Activated CD4-positive, alpha-beta T cell treated with anti-CD3 and anti-CD28 coated beads, Interleukin-2, amount 50 U/mL, for 4 hours (primary cell): ENCODE results near the gene FAM107B.

Experiments used
- DNase-seq, 2 experiments: peaks; one replicate each; pipeline ENCODE4 v3.0.0-alpha.2; 2020

Gene FAM107B

DNA sequence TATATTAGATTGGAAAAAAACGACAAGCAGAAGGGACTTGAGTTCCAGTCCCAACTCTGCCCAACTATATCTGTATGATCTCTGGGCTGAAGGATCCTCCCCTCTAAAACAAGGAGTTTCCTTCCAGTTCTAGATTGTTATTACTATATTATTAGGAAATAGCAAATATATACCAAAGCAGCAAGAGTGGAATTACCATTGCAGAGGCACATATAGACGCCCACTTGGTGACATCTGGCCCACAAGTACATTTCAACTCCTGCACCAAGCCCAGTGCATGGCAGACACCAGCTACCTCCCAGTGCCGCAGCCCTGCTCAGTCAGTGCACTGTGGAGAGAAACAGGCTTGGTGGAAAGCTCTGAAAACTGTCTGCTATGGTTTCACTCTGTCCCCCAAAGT lies 201.9 kb downstream of the FAM107B start:
- DNase-seq: no peak

DNA sequence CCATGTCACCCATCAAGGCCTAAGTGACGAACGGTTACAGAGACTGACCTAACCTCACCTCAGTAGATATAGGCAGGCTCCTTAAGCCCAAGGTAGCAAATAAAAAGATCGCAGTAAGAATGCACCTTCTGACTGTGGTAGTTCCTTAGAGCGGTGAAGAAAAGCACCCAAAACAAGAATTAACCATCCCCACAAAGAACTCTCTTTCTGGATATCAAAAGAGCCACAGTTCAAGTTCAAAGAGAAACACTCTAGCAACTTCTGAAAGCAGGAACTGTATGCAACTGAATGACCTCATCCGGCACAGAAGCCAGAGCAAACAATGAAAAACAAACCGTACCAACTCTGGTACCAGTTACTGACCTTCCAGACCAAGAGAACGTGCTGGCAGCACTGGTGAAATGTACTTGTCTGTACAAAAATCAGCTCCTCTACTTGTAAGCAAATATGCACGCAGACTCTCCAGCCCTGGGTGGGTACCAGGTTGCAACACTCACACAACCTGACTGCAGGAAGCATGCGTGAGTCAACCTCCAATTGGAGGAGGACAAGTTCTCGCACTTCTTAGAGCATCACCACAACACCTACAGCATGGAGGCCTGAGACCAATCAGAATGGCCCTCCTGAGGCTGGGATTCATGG lies 202.7 kb downstream of the FAM107B start:
- DNase-seq: peak; percentile 47 to 54

GRCh38 chr10:14570800-14571199 lies 203.9 kb downstream of the FAM107B start:
- DNase-seq: no peak

DNA sequence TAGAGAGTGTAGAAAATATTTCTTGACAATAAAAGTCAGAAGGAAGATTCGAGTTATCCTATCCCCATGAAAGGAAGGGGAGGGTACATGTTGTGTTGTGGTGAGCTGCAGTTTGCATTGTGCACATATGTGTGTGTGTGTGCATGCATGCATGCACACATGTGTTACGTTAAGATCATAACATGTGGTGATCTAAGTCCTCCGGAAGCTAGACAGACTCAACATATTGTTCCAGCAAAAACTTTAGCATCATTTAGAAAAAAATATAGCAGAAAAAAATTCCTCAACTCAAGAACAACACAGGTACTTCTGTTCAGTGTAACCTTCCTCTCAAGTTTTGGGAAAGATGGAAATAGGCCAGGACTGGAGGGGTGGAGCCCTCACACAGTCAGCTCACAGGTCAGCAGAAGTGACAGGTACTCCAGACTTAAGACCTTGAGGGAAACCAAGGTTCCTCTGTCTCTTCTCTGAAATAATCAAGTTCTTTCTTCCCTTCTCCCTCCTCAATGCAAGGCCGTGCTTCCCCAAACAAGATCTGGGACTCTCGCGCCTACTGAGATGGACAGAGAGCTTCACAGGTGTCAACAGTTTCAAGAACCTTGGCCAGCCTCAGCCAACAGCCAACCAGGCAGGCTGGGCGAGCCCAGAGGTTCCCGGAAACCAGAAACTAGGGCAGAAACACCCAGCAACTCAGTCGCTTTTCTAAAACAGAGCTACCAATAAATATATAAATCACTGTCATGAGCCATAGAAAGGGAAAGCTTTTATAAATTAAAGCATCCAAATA lies 205.2 kb downstream of the FAM107B start:
- peak in 1 of 2 experiments; percentile 21 for DNase-seq

GRCh38 chr10:14567421-14567820 lies 207.3 kb downstream of the FAM107B start:
- no peak for DNase-seq

DNA sequence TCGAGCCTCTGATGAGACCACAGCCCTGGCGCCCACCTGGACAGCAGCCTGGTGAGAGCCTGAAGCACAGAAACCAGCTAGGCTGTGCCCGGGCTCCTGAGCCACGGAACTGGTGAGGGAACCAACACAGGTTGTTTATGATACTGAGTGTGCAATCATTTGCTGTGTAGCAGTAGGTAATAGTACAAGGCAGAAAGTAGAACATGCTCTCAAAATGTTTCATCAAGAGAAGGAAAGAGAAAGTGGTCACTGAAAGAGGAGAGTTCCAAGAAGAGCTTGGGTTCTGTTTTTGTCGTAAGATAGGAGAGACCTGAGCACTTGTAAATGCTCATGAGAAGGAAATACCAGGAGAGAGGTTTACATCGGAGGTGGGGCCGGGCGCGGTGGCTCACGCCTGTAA lies 208.2 kb downstream of the FAM107B start:
- DNase-seq: no peak

- no peak for DNase-seq
Measured at GRCh38 chr10:14565199-14565598, 209.5 kb downstream of the FAM107B start.

GRCh38 chr10:14564268-14564744 lies 210.4 kb downstream of the FAM107B start:
- peak in 1 of 2 experiments; percentile 33 for DNase-seq

GRCh38 chr10:14563359-14563940 lies 211.2 kb downstream of the FAM107B start:
- no peak for DNase-seq

- DNase-seq: no peak
Measured at GRCh38 chr10:14563076-14563336, 211.7 kb downstream of the FAM107B start.

DNA sequence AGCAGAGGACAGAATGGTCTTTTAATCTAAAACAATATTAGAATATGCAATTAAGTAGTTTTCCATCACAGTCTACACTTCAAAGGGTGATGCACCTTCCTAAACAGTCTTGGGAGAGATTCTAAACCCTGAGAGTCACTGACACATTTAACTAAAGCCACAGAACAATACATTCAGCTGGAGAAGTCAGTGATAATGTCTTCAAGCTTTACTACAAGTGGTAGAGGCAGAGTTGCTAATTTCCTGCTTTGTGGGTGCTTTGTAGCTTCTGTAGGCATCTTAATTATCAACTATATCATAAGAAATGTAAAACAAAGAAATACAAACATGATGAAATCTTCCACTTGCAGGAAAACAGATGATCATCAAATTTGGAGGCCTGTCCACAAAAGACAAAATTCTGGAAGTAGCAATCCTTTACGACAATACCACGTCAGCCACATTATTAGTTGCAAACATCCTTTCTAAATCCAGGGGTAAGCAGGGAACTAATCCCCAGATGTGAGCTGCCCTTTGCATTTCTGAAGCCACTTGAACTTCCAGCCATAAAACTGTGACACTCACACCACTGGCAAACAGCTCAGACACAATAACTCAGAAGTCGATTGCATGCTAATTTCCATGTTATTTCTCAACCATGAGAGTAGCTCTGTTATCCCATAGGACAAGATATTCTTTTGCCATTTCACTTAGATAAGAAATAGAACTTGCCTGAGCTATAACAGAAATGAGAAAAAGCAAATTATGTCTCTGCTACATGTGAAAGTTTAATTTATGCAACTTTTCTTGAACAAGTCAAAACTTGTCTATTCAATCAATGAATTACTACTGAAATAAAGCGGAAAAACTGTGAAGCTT lies 212.2 kb downstream of the FAM107B start:
- no peak for DNase-seq

DNA sequence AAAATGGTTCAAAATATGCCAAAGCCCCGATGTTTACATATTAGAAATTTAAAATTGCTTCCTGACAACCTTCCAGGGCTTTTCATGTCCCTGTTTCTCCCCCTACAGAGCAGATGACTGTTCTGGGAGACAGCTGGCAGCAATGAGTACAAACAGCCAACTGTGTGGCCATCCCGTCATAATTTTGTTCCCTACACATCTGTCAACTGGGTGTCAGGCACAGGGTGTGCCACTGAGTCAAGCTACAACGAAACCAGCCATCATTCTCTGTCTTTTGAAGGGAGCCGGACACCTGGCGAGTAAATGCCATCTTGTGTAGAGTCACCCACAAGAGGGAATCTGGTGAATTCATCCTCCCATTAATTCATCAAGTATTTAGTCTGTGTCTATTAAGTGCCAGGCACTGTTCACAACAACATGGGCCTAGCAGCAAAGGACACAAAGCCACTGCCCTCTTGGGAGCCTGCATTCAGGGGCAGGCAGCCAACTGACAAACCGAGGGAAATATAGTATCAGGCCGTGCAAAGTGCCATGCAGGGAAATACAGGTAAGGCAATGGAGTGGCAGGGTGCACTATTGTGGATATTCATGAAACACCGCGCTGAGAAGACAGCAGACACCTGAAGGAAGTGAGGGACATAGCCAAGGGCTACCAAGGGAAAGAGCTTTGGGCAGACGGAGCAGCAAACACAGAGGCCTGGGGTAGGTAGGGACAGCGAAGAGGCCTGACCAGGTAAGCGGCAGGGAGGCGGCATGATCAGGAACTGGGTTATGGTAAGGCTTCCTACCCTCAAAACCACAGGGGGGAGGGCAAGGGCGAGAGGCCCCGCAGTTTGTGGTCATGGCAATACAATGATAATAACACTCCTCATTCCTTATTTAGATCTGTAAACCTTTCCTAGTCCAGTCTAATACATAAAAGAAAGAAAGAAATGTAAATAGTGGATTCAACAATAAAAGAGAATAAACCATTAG lies 213.6 kb downstream of the FAM107B start:
- no peak for DNase-seq

DNA sequence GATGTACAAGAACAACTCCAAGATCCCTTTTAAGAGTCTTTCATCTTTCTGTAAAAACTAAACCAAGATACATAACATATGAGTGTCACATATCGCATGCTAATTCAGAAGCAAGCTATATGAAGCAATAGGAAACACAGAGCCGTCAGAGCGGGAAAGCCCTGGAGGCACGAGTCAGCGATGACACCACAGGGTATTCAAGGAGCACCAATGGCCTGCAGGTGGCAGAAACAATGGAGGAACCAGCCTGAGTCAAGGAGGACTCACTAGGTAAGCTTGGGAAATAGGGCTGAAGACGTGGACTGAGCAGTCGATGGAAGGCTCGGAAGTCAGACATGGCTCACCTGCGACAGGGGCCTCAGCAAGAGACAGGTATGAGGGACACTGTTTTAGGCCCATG lies 214.4 kb downstream of the FAM107B start:
- peak; percentile 60 to 74 for DNase-seq

GRCh38 chr10:14558025-14558424 lies 216.7 kb downstream of the FAM107B start:
- no peak for DNase-seq

DNA sequence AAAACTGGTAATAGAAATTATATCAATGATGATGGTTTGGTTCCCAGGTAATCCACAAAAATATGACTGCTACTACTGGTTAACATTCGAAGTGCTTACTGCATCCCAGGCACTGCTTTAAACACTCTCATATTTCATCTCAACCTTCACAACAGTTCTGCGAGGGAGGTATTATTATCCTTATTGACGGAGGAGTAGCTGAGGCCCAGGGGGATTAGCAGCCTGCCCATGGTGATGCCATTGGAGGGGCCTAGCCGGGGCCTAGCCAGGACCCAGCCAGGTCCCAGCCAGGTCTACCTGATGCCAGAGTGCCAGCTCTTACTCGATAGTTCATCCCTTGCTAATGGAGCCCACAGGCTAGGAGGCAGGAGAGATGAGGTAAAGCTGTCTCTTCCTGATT lies 217.1 kb downstream of the FAM107B start:
- no peak for DNase-seq

DNA sequence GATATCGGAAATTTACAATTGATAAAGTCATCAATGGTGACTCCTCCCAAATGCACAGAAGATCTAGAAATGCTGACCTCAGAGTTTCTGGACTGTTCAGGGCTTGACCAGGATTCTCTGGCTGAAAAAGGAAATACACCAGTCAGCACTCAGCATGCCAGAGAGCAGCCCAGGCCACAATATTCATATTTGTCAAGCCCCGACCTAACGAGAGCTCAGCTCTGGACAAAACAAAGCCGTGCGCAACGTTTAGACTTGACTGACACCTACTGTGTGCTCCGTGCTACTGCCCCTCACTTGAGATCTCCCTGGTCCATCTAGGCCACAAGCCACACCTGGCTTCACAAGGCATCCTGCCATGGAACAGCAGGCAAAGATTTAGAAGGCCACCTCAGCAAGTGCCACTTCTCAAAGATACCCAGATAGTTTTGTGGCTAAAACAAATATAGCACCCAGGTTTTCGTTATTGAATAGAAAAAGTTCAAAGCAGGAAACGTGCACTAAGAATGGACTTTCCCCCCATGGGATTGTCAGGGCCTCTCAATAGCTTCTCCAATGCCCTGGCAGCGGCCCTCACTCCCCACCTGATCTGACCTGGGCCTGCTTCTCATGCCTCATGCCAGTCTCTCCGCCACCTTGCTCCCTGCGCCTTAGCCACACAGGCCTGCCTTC lies 218.3 kb downstream of the FAM107B start:
- no peak for DNase-seq

GRCh38 chr10:14555807-14556206 lies 218.9 kb downstream of the FAM107B start:
- no peak for DNase-seq

GRCh38 chr10:14554491-14555205 lies 220.0 kb downstream of the FAM107B start:
- no peak for DNase-seq

- no peak for DNase-seq
Measured at GRCh38 chr10:14554091-14554490, 220.6 kb downstream of the FAM107B start.

- no peak for DNase-seq
Measured at GRCh38 chr10:14553448-14553847, 221.2 kb downstream of the FAM107B start.

DNA sequence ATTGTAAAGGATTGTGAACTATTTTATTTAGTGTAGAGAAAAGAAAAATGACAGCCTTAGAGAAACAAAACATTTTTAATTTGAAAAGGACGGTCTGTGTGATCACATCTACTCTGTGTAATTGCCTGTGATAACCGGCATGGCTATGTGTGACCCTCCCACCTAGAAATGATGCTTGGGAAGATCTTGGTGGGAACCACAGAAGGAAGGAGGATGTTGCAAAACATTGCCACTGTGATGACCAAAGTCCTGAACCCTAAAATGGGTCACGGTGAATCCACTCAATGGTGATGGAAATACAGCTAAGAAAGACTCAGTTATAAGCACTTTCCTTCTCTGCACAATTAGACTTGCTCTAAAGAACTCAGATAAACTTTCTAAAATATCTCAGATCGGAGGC lies 222.7 kb downstream of the FAM107B start:
- DNase-seq: no peak
